Testis (tissue), 2 donors: ENCODE results near the gene SVOPL.

ENCODE experiments used
- CTCF ChIP-seq, 3 experiments: fragments of 450-650 bp in 2 of 3; fragments of 200-600 bp in 1 of 3; sonication (generic) in 1 of 3; IDR thresholded peaks; one replicate each; pipeline ENCODE4 v1.5.1; 2016 to 2019; ENCODE audit warnings: antibody characterized with exemption in 3 of 3, mild to moderate bottlenecking in 2 of 3, moderate library complexity in 1 of 3
- POLR2A ChIP-seq: fragments of 450-650 bp; IDR thresholded peaks from one replicate; pipeline ENCODE4 v1.6.1; 2017; ENCODE audit warnings: antibody characterized with exemption, mild to moderate bottlenecking, moderate library complexity

GRCh38 chr7:138553805-138554204 is 147.4 kb downstream of the SVOPL start:
- TF ChIP-seq CTCF (IDR thresholded peaks at IDR 0.05), result no peak
- no peak for TF ChIP-seq POLR2A
